BJ (cell line): Measurements from ENCODE around the gene SWT1. TPM values are rescaled to one million over a fixed set of nuclear protein-coding genes. Genes with fewer than 3 reads are reported as not detected.
A peak's percentile ranks its signal among the peaks of the same experiment; 100 is the strongest.

Experiments used
- CTCF ChIA-PET: fragments of 350-600 bp; formaldehyde crosslinking; extraction: SDS; loops from one replicate; lab custom pipeline; 2021; ENCODE audit warnings: antibody characterized with exemption, inconsistent platforms; lab: Yijun Ruan, JAX
- POLR2A ChIA-PET: fragments of 300-600 bp; sonication (Branson Sonifier 250); formaldehyde crosslinking; extraction: SDS; loops from one replicate; lab custom pipeline; 2021; ENCODE audit warnings: antibody characterized with exemption; lab: Charles Lee
- DNase-seq: peaks from one replicate; pipeline ENCODE4 v3.0.0-alpha.2; 2011; ENCODE audit warnings: low read depth
- H3K27me3 ChIP-seq: 2 replicates; pipeline ENCODE4 v1.6.0; 2011; ENCODE audit warnings: low read length; ENCODE audit not compliant: control insufficient read depth, insufficient read depth
- H3K36me3 ChIP-seq: 2 replicates; pipeline ENCODE4 v1.5.1; 2011; ENCODE audit warnings: low read length; ENCODE audit not compliant: control insufficient read depth, insufficient read depth
- H3K4me3 ChIP-seq: 2 replicates; pipeline ENCODE4 v1.5.1; 2011; ENCODE audit warnings: low read depth, mild to moderate bottlenecking, control low read depth, low read length
- CTCF ChIP-seq: IDR thresholded peaks from 2 replicates; pipeline ENCODE4 v1.5.1; 2011; ENCODE audit warnings: low read depth, mild to moderate bottlenecking, control low read depth, inconsistent platforms, low read length, moderate library complexity; ENCODE audit not compliant: insufficient read depth
- polyA plus RNA-seq: library from polyadenylated mRNA; depleted of rRNA; stranded (reverse); fragments of >200 nt; gene quantifications from 2 replicates; pipeline ENCODE4 v1.2.3, GENCODE V29; 2011

Gene SWT1
- polyA plus RNA-seq, 1 experiment, result 0.78 TPM

GRCh38 chr1:185156288-185156853 is 596 bp upstream of the SWT1 start:
- H3K36me3 ChIP-seq, result no peaks in the 10 kb centered on the region
- no peak for DNase-seq
- peak overlapping the region; percentile 63 for H3K4me3 ChIP-seq
- ChIA-PET CTCF (interaction anchor here (1.8 to 3.7 kb wide), 2 partner anchors 12 to 157 kb away, joined by 5 to 40 read pairs; no protein-coding TSS in a partner anchor), POLR2A (interaction anchor here (0.7 to 0.9 kb wide), 2 partner anchors 12 to 181 kb away, joined by 3 to 6 read pairs; no protein-coding TSS in a partner anchor)
- TF ChIP-seq CTCF, result no peak
- no peaks in the 10 kb centered on the region for H3K27me3 ChIP-seq

- ChIA-PET POLR2A (no interaction called here), CTCF (interaction anchor here (1.0 to 3.7 kb wide), 3 partner anchors 11 to 352 kb away, joined by 4 to 40 read pairs (median 5); no protein-coding TSS in a partner anchor)
Observed at GRCh38 chr1:185157599-185158412, 839 bp downstream of the SWT1 start.

GRCh38 chr1:185158800-185159199 is 1.8 kb downstream of the SWT1 start:
- POLR2A ChIA-PET, result interaction anchor here (0.6 kb wide), 2 partner anchors 1030 to 1234 kb away, joined by 16 to 18 read pairs; no protein-coding TSS in a partner anchor

More at GRCh38 chr1:185157599-185158412, 839 bp downstream of the SWT1 start:
- Histone ChIP-seq H3K4me3 (peak overlapping the region; percentile 63), H3K36me3 (no peaks in the 10 kb centered on the region), H3K27me3 (no peaks in the 10 kb centered on the region)
- DNase-seq, result no peak
- TF ChIP-seq CTCF, result no peak

GRCh38 chr1:185159966-185160365 is 3.0 kb downstream of the SWT1 start:
- no peak for DNase-seq
- POLR2A ChIA-PET, result no interaction called here

More at GRCh38 chr1:185158800-185159199, 1.8 kb downstream of the SWT1 start:
- TF ChIP-seq CTCF, result no peak
- no peak overlapping the region for H3K4me3 ChIP-seq
- CTCF ChIA-PET, result interaction anchor here (0.6 to 3.7 kb wide), 2 partner anchors 10 to 560 kb away, joined by 3 to 40 read pairs; no protein-coding TSS in a partner anchor
- no peaks in the 10 kb centered on the region for H3K36me3 ChIP-seq
- no peak for DNase-seq
- no peaks in the 10 kb centered on the region for H3K27me3 ChIP-seq

More at GRCh38 chr1:185159966-185160365, 3.0 kb downstream of the SWT1 start:
- no peak for TF ChIP-seq CTCF
- Histone ChIP-seq H3K4me3 (no peak overlapping the region), H3K36me3 (no peaks in the 10 kb centered on the region), H3K27me3 (no peaks in the 10 kb centered on the region)
- CTCF ChIA-PET, result no interaction called here
